Testis (tissue), 2 donors: ENCODE measurements around the gene CFAP97D2.

Experiments
- POLR2A ChIP-seq: fragments of 450-650 bp; IDR thresholded peaks from one replicate; pipeline ENCODE4 v1.6.1; 2017; ENCODE audit warnings: antibody characterized with exemption, mild to moderate bottlenecking, moderate library complexity
- TF ChIP-seq, protein P1 (sequence below), 3 experiments: fragments of 450-650 bp in 2 of 3; fragments of 200-600 bp in 1 of 3; sonication (generic) in 1 of 3; IDR thresholded peaks; one replicate each; pipeline ENCODE4 v1.5.1; 2016 to 2019; ENCODE audit warnings: antibody characterized with exemption in 3 of 3, mild to moderate bottlenecking in 2 of 3, moderate library complexity in 1 of 3

DNA sequence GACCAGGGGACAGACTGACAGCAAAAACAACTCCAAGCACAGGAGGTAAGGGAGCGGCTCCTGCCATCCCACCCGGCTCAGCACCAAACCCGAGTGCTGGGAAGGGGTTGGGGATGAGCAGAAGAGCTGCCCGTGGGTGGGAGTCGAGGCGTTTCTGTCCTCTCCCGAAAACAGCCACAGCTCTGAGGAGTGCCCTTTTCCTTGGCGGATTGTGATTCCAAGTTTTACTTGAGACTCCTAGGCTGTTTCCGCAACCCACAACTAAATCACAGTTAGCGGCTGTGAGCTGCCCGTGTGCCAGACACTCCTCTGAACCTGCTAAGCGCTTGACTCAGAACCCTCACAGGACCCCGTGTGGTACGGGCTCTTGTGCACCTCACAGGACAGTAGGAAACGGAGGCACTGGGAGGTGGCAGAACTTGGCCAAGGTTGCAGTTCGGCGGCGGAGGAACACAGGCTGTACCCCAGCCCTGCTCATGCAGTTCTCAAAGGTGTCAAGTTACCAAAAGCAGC, 21.4 kb downstream of the CFAP97D2 start:
- TF ChIP-seq, protein P1, sequence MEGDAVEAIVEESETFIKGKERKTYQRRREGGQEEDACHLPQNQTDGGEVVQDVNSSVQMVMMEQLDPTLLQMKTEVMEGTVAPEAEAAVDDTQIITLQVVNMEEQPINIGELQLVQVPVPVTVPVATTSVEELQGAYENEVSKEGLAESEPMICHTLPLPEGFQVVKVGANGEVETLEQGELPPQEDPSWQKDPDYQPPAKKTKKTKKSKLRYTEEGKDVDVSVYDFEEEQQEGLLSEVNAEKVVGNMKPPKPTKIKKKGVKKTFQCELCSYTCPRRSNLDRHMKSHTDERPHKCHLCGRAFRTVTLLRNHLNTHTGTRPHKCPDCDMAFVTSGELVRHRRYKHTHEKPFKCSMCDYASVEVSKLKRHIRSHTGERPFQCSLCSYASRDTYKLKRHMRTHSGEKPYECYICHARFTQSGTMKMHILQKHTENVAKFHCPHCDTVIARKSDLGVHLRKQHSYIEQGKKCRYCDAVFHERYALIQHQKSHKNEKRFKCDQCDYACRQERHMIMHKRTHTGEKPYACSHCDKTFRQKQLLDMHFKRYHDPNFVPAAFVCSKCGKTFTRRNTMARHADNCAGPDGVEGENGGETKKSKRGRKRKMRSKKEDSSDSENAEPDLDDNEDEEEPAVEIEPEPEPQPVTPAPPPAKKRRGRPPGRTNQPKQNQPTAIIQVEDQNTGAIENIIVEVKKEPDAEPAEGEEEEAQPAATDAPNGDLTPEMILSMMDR (IDR thresholded peaks at IDR 0.05): no peak
- TF ChIP-seq POLR2A: no peak
